Calu3 (cell line): Measurements from ENCODE around the gene TIE1. TPM values are rescaled to one million over a fixed set of nuclear protein-coding genes. Genes with fewer than 3 reads are reported as not detected.

Experiments
- BruUV-seq: library from RNA; stranded (reverse); fragments of 400-500 nt; replicated peaks from 2 replicates; lab custom pipeline; 2021; lab: Mats Ljungman, UMichigan
- CTCF ChIA-PET: fragments of 300-600 bp; sonication (Branson Sonifier 250); formaldehyde crosslinking; loops from one replicate; lab custom pipeline; 2022; ENCODE audit warnings: antibody characterized with exemption; lab: Charles Lee
- DNase-seq: peaks from one replicate; pipeline ENCODE4 v3.0.0; 2022
- H3K27ac Mint-ChIP-seq: one replicate; pipeline ENCODE4 v1.8.0; 2022; ENCODE audit warnings: mixed read lengths; ENCODE audit not compliant: unreplicated experiment
- H3K27me3 Mint-ChIP-seq: one replicate; pipeline ENCODE4 v1.8.0; 2022; ENCODE audit warnings: mixed read lengths; ENCODE audit not compliant: unreplicated experiment
- H3K36me3 Mint-ChIP-seq: one replicate; pipeline ENCODE4 v1.8.0; 2022; ENCODE audit warnings: mild to moderate bottlenecking, moderate library complexity, mixed read lengths; ENCODE audit not compliant: insufficient read depth, unreplicated experiment
- H3K4me1 Mint-ChIP-seq: one replicate; pipeline ENCODE4 v1.8.0; 2022; ENCODE audit warnings: mild to moderate bottlenecking, low read depth, mixed read lengths; ENCODE audit not compliant: unreplicated experiment
- H3K4me3 Mint-ChIP-seq: one replicate; pipeline ENCODE4 v1.8.0; 2022; ENCODE audit warnings: mild to moderate bottlenecking, low read depth, moderate library complexity, mixed read lengths; ENCODE audit not compliant: unreplicated experiment
- H3K9me3 Mint-ChIP-seq: one replicate; pipeline ENCODE4 v1.8.0; 2022; ENCODE audit warnings: low read depth, mixed read lengths; ENCODE audit not compliant: unreplicated experiment
- CTCF ChIP-seq: fragments of 200-600 bp; IDR thresholded peaks from one replicate; pipeline ENCODE4 v1.8.0; 2022; ENCODE audit warnings: antibody characterized with exemption; ENCODE audit not compliant: unreplicated experiment
- intact Hi-C: fragments of 100-400 bp; cut with micrococcal nuclease; formaldehyde crosslinking; loops from one replicate; pipeline ENCODE4 v1.10.0; 2022; ENCODE audit not compliant: unreplicated experiment
- total RNA-seq: library from RNA; stranded (reverse); gene quantifications from 2 replicates; pipeline ENCODE4 v1.2.3, GENCODE V29; 2022

TIE1 gene
- total RNA-seq, 1 experiment from 2014 or later, result not detected

- Mint-ChIP-seq H3K4me3 (no peak overlapping the region), H3K36me3 (no peaks in the 10 kb centered on the region), H3K9me3 (no peaks in the 10 kb centered on the region), H3K4me1 (no peaks in the 10 kb centered on the region), H3K27me3 (peaks cover 19% of the 10 kb centered on the region), H3K27ac (no peak overlapping the region)
- CTCF ChIA-PET, result interaction anchor here (0.5 kb wide), 1 partner anchor 26 kb away, joined by 6 read pairs; no protein-coding TSS in a partner anchor
- intact Hi-C loops, result no loop called here
- BruUV-seq, result no TSS peak
- DNase-seq, result no peak
- no peak for TF ChIP-seq CTCF
Observed at GRCh38 chr1:43318831-43319230, 18.0 kb downstream of the TIE1 start.

- no peaks in the 10 kb centered on the region for H3K4me1 Mint-ChIP-seq
- no peak overlapping the region for H3K4me3 Mint-ChIP-seq
- CTCF ChIA-PET, result no interaction called here
- no TSS peak for BruUV-seq
- no peak for TF ChIP-seq CTCF
- no peaks in the 10 kb centered on the region for H3K36me3 Mint-ChIP-seq
- no peak for DNase-seq
- intact Hi-C loops, result no loop called here
- H3K27ac Mint-ChIP-seq, result no peak overlapping the region
- peaks cover 2% of the 10 kb centered on the region for H3K9me3 Mint-ChIP-seq
- H3K27me3 Mint-ChIP-seq, result peaks cover 19% of the 10 kb centered on the region
Observed at GRCh38 chr1:43319288-43319687, 18.5 kb downstream of the TIE1 start.

- H3K27ac Mint-ChIP-seq, result no peak overlapping the region
- peaks cover 7% of the 10 kb centered on the region for H3K9me3 Mint-ChIP-seq
- no peak for DNase-seq
- no TSS peak for BruUV-seq
- intact Hi-C loops, result no loop called here
- no peaks in the 10 kb centered on the region for H3K4me1 Mint-ChIP-seq
- H3K36me3 Mint-ChIP-seq, result no peaks in the 10 kb centered on the region
- peaks cover 19% of the 10 kb centered on the region for H3K27me3 Mint-ChIP-seq
- TF ChIP-seq CTCF, result no peak
- CTCF ChIA-PET, result no interaction called here
- H3K4me3 Mint-ChIP-seq, result no peak overlapping the region
Observed at GRCh38 chr1:43319766-43320165, 19.0 kb downstream of the TIE1 start.

- intact Hi-C loops, result no loop called here
- DNase-seq, result no peak
- CTCF ChIA-PET, result interaction anchor here (1.1 kb wide), 1 partner anchor 36 kb away, joined by 4 read pairs; the partner anchor contains the start of gene C1orf210
- no peaks in the 10 kb centered on the region for H3K36me3 Mint-ChIP-seq
- peaks cover 8% of the 10 kb centered on the region for H3K9me3 Mint-ChIP-seq
- peaks cover 18% of the 10 kb centered on the region for H3K27me3 Mint-ChIP-seq
- no peak overlapping the region for H3K4me3 Mint-ChIP-seq
- H3K27ac Mint-ChIP-seq, result no peak overlapping the region
- no peak for TF ChIP-seq CTCF
- no TSS peak for BruUV-seq
- no peaks in the 10 kb centered on the region for H3K4me1 Mint-ChIP-seq
Observed at GRCh38 chr1:43321331-43321891, 20.6 kb downstream of the TIE1 start.
